ENCODE measurements around the gene LSAMP.

DNA sequence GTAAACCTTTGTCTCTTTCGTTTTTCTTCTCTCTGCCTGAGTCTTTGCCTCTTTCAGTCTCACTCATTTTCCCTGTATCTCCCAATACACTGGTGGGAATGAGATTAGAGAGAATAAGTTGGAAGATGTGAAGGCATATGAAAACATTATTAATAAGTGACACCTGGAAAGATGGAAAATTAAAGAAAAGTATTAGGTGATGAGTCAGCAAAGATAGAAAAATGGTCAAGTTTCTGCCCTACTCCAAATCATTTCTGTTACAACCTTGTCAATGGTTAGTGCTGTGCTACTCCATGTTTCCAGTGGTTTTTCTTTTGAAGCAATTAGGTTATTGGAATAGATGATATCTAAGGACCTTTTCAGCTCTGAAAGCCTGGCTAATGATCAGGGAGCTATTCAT is 252.8 kb downstream of the LSAMP start:
- TF ChIP-seq, protein P1, sequence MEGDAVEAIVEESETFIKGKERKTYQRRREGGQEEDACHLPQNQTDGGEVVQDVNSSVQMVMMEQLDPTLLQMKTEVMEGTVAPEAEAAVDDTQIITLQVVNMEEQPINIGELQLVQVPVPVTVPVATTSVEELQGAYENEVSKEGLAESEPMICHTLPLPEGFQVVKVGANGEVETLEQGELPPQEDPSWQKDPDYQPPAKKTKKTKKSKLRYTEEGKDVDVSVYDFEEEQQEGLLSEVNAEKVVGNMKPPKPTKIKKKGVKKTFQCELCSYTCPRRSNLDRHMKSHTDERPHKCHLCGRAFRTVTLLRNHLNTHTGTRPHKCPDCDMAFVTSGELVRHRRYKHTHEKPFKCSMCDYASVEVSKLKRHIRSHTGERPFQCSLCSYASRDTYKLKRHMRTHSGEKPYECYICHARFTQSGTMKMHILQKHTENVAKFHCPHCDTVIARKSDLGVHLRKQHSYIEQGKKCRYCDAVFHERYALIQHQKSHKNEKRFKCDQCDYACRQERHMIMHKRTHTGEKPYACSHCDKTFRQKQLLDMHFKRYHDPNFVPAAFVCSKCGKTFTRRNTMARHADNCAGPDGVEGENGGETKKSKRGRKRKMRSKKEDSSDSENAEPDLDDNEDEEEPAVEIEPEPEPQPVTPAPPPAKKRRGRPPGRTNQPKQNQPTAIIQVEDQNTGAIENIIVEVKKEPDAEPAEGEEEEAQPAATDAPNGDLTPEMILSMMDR (IDR thresholded peaks at IDR 0.05) = no peak
- TF ChIP-seq POLR2A (IDR thresholded peaks at IDR 0.05) = no peak

Data from esophagus squamous epithelium (tissue), 4 donors.